DND-41 (cell line): Measurements from ENCODE around the gene RNF148.

ENCODE experiments used
- ATAC-seq: fragments of 200-7000 bp; cut with Tn5 transposase; 3 replicates; pipeline ENCODE4 v1.9.1; 2021; ENCODE audit warnings: low read depth; ENCODE audit not compliant: insufficient read depth
- DNase-seq: peaks from one replicate; pipeline ENCODE4 v3.0.0-alpha.2; 2020
- H2AFZ ChIP-seq: 2 replicates; pipeline ENCODE4 v1.6.0; 2012; ENCODE audit warnings: low read depth, low read length
- H3K27ac ChIP-seq: 2 replicates; pipeline ENCODE4 v1.5.1; 2012; ENCODE audit warnings: low read length, inconsistent platforms
- H3K27me3 ChIP-seq: fragments of 200-600 bp; sonication (generic); 2 replicates; pipeline ENCODE4 v1.6.0; 2012; ENCODE audit warnings: low read length, mild to moderate bottlenecking, inconsistent platforms; ENCODE audit not compliant: insufficient read depth, poor library complexity
- H3K36me3 ChIP-seq: 2 replicates; pipeline ENCODE4 v1.5.1; 2012; ENCODE audit warnings: low read length, inconsistent platforms; ENCODE audit not compliant: insufficient read depth
- H3K4me1 ChIP-seq: 2 replicates; pipeline ENCODE4 v1.5.1; 2012; ENCODE audit warnings: mild to moderate bottlenecking, low read length; ENCODE audit not compliant: insufficient read depth
- H3K4me2 ChIP-seq: 2 replicates; pipeline ENCODE4 v1.6.0; 2012; ENCODE audit warnings: mild to moderate bottlenecking, moderate library complexity, low read length, inconsistent platforms; ENCODE audit not compliant: insufficient read depth
- H3K4me3 ChIP-seq, 2 experiments: fragments of 200-600 bp in 1 of 2; shearing (Covaris generic) in 1 of 2; 2 replicates each; pipeline ENCODE4 v1.5.1; 2012 to 2016; ENCODE audit warnings: inconsistent platforms in 2 of 2, low read length in 2 of 2, mild to moderate bottlenecking in 2 of 2, low read depth in 1 of 2, moderate library complexity in 1 of 2
- H3K79me2 ChIP-seq: 2 replicates; pipeline ENCODE4 v1.6.0; 2012; ENCODE audit warnings: low read length, inconsistent platforms; ENCODE audit not compliant: insufficient read depth
- H3K9ac ChIP-seq: 2 replicates; pipeline ENCODE4 v1.6.0; 2012; ENCODE audit warnings: low read depth, mild to moderate bottlenecking, inconsistent platforms, low read length, moderate library complexity
- H3K9me3 ChIP-seq: 2 replicates; pipeline ENCODE4 v1.5.1; 2012; ENCODE audit warnings: low read length, moderate library complexity, mild to moderate bottlenecking, inconsistent platforms; ENCODE audit not compliant: insufficient read depth, severe bottlenecking
- H4K20me1 ChIP-seq: 2 replicates; pipeline ENCODE4 v1.6.0; 2012; ENCODE audit warnings: low read length; ENCODE audit not compliant: insufficient read depth
- CTCF ChIP-seq: IDR thresholded peaks from 2 replicates; pipeline ENCODE4 v1.5.1; 2012; ENCODE audit warnings: borderline replicate concordance, low read length, moderate library complexity, mild to moderate bottlenecking; ENCODE audit not compliant: poor library complexity, severe bottlenecking; ENCODE audit errors: extremely low read depth
- EZH2 ChIP-seq: IDR thresholded peaks from 3 replicates; pipeline ENCODE4 v1.6.1; 2012; ENCODE audit warnings: borderline replicate concordance, low read depth, mild to moderate bottlenecking, moderate library complexity, low read length, inconsistent platforms; ENCODE audit not compliant: severe bottlenecking

The RNF148 gene

GRCh38 chr7:122710916-122711315, 8.2 kb upstream of the RNF148 start:
- H3K27me3 ChIP-seq = no peaks in the 10 kb centered on the region
- H3K4me2 ChIP-seq = no peak overlapping the region
- TF ChIP-seq CTCF = no peak
- no peak for TF ChIP-seq EZH2
- no peak overlapping the region for H2AFZ ChIP-seq
- H3K36me3 ChIP-seq = no peaks in the 10 kb centered on the region
- no peak overlapping the region for H3K9ac ChIP-seq
- no peaks in the 10 kb centered on the region for H3K79me2 ChIP-seq
- DNase-seq (no peak), ATAC-seq (no peak)
- no peaks in the 10 kb centered on the region for H4K20me1 ChIP-seq
- no peaks in the 10 kb centered on the region for H3K4me1 ChIP-seq
- H3K4me3 ChIP-seq = no peak overlapping the region
- no peaks in the 10 kb centered on the region for H3K9me3 ChIP-seq
- H3K27ac ChIP-seq = no peak overlapping the region

- Histone ChIP-seq H3K4me3 (no peak overlapping the region), H3K9ac (no peak overlapping the region), H3K27me3 (no peaks in the 10 kb centered on the region), H3K4me2 (no peak overlapping the region), H2AFZ (no peak overlapping the region), H3K36me3 (no peaks in the 10 kb centered on the region), H4K20me1 (no peaks in the 10 kb centered on the region), H3K9me3 (no peaks in the 10 kb centered on the region), H3K79me2 (no peaks in the 10 kb centered on the region), H3K27ac (no peak overlapping the region), H3K4me1 (no peaks in the 10 kb centered on the region)
- ATAC-seq = no peak
- TF ChIP-seq EZH2 (no peak), CTCF (no peak)
- no peak for DNase-seq
These were observed 7.4 kb upstream of the RNF148 start for GRCh38 chr7:122709930-122710646.

- no peaks in the 10 kb centered on the region for H3K4me1 ChIP-seq
- H2AFZ ChIP-seq = no peak overlapping the region
- H3K4me2 ChIP-seq = no peak overlapping the region
- no peak for ATAC-seq
- TF ChIP-seq CTCF (no peak), EZH2 (no peak)
- no peaks in the 10 kb centered on the region for H3K79me2 ChIP-seq
- no peak for DNase-seq
- H3K36me3 ChIP-seq = no peaks in the 10 kb centered on the region
- H3K27ac ChIP-seq = no peak overlapping the region
- H3K4me3 ChIP-seq = no peak overlapping the region
- H3K27me3 ChIP-seq = no peaks in the 10 kb centered on the region
- no peak overlapping the region for H3K9ac ChIP-seq
- H3K9me3 ChIP-seq = no peaks in the 10 kb centered on the region
- no peaks in the 10 kb centered on the region for H4K20me1 ChIP-seq
These were observed 4.1 kb upstream of the RNF148 start for GRCh38 chr7:122706836-122707235.

- no peak for ATAC-seq
- no peaks in the 10 kb centered on the region for H3K79me2 ChIP-seq
These were observed 3.7 kb downstream of the RNF148 start, which contains the start of gene RNF133 for GRCh38 chr7:122699017-122699416. RNF133 (minus strand) TSS chr7:122699117; CDS start chr7:122698918, 199 bp downstream.

More at GRCh38 chr7:122699017-122699416, 3.7 kb downstream of the RNF148 start, which contains the start of gene RNF133:
- Histone ChIP-seq H3K36me3 (no peaks in the 10 kb centered on the region), H3K27ac (no peak within 1 kb of the TSS), H3K4me3 (no peak within 1 kb of the TSS), H3K4me1 (no peaks in the 10 kb centered on the region), H3K9ac (no peak within 1 kb of the TSS), H4K20me1 (no peaks in the 10 kb centered on the region), H3K27me3 (no peaks in the 10 kb centered on the region), H3K9me3 (no peaks in the 10 kb centered on the region), H3K4me2 (no peak within 1 kb of the TSS), H2AFZ (no peak within 1 kb of the TSS)
- no peak for TF ChIP-seq EZH2
- no peak for TF ChIP-seq CTCF
- no peak for DNase-seq
